Measurements from ENCODE around the gene FBLN2.

Gene FBLN2

GRCh38 chr3:13600950-13601691 is 52.2 kb downstream of the FBLN2 start:
- DNase-seq (ENCODE audit: low read depth, low spot score) = no peak

GRCh38 chr3:13601692-13602080 is 52.8 kb downstream of the FBLN2 start:
- no peak for DNase-seq (ENCODE audit: low read depth, low spot score)

- no peak for DNase-seq (ENCODE audit: low read depth, low spot score)
Measured at GRCh38 chr3:13605555-13605954, 56.6 kb downstream of the FBLN2 start.

DNA sequence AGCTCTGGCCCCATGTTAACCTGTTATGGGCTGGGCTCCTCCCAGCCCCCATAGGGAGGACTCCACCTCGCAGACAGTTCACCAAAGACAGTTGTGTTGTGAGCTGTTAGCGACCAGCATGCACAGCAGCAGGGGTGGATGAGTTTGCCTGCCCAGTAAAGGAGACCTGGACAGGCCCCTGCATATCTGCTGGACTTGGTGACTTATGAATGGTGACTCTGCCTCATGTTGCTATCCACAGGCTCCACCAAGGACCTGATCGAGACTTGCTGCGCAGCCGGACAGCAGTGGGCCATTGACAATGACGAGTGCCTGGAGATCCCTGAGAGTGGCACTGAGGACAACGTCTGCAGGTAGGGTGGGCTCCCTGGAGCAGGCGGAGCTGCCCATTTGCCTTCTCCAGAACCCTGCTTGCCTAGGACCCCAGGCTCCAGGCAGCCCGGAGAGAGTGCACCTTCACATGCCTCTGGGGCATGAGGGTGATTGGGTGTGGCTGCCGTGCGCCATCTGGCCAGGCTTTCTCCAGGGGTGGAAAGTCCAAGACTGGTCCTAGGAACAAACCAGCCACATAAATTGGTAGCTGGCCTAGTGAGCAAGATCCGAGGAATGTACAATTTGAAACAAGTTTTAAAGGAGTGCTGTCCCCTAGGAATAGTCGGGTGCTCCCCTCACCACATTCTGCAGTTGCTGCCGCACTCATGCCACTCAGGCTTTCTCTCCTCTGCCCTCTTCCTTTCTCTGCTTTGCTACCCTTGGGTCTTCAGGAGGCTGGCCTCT is 59.1 kb downstream of the FBLN2 start:
- no peak for DNase-seq (ENCODE audit: low read depth, low spot score)

GRCh38 chr3:13608969-13609725 is 60.2 kb downstream of the FBLN2 start:
- DNase-seq (ENCODE audit: low read depth, low spot score) = no peak

GRCh38 chr3:13610006-13610570 is 61.2 kb downstream of the FBLN2 start:
- DNase-seq (ENCODE audit: low read depth, low spot score) = no peak

DNA sequence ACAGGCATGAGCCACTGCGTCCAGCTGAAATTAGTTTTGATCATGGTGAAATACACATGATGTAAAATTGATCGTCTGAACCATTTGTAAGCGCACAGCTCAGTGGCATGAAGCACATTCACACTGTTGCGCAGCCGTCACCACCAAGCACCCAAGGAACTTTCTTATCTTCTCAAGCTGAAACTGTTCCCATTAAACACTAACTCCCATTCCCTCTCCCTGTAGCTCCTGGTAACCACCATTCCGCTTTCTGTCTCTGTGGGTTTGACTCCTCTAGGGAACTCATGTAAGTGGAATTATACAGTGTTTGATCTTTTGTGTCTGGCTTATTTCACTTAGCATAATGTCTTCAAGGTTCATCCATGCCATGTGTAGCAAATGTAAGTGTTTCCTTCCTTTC is 62.3 kb downstream of the FBLN2 start:
- DNase-seq (ENCODE audit: low read depth, low spot score) = no peak

- DNase-seq (ENCODE audit: low read depth, low spot score) = no peak
Measured at GRCh38 chr3:13612829-13613228, 63.9 kb downstream of the FBLN2 start.

DNA sequence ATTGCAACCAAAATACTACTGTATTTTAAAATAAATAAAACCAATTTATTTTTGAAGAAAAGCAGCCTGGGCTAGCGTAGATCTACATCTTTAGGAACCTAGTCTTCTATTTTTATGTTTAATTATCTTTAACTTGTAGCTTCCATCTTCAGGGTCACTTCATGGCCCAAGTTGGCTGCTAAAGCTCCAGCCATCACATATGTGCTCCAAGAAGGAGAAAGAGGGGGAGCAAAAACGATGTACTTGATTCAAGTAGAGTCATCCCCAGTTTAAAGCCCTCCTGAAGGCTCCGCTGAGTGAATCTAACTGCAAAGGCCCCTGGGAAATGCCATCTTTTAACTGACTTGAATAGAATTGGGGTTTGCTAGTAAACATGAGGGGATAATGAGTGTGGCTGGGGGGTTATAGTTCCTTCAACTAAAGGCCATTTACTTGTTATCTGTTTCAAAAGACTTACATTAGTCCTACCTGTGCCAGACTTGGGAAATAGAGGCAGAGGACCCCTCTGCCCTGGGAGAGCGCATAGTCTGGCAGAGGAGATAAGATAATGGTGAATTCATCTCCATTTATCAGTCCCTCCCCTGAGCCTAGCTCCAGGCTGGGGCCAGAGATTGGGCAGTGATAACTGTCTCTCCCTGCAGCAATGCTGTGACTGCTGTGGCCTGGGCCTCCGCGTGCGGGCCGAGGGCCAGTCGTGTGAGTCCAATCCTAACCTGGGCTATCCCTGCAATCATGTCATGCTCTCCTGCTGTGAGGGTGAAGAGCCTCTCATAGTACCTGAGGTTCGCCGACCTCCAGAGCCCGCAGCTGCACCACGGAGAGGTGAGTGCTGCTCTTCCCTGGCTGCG is 64.6 kb downstream of the FBLN2 start:
- DNase-seq (ENCODE audit: low read depth, low spot score) = no peak

DNA sequence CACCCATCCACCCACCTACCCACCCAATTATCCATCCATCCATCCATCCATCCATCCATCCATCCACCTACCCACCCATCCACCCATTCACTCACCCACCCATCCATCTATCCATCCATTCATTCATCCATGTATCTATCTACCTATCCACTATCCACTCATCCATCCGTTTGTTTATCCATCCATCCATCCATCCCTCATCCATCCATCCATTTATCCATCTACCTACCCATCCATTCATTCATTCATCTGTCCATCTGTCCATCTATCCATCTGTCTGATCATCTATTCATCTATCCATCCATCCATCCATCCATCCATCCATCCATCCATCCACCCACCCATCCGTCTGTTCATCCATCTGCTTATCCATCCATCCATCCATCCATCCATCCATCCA is 65.7 kb downstream of the FBLN2 start:
- DNase-seq (ENCODE audit: low read depth, low spot score) = no peak

GRCh38 chr3:13615019-13615528 is 66.1 kb downstream of the FBLN2 start:
- DNase-seq (ENCODE audit: low read depth, low spot score) = no peak

DNA sequence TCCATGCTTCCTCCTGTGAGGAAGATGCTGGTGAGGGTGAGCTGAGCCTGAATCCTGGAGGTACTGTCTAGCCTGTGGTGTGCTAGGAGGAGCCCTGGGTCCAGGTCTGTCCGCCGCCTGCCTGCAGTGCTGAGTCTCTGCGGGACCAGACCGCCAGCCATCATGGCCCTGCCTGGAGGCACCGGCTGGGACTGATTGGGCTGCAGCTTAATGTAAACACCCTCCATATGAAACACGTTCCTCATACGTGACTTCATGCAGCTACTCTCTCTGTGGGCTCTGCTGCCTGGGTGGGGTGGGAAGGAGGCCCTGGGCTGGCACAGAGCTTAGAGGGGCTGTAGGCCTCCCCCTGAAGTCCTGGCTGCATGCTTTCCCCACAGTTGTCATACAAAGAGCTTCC is 67.4 kb downstream of the FBLN2 start:
- DNase-seq (ENCODE audit: low read depth, low spot score) = no peak

GRCh38 chr3:13617097-13617738 is 68.3 kb downstream of the FBLN2 start:
- DNase-seq (ENCODE audit: low read depth, low spot score) = no peak

GRCh38 chr3:13617981-13618380 is 69.1 kb downstream of the FBLN2 start:
- DNase-seq (ENCODE audit: low read depth, low spot score) = no peak

GRCh38 chr3:13618836-13619235 is 69.9 kb downstream of the FBLN2 start:
- no peak for DNase-seq (ENCODE audit: low read depth, low spot score)

DNA sequence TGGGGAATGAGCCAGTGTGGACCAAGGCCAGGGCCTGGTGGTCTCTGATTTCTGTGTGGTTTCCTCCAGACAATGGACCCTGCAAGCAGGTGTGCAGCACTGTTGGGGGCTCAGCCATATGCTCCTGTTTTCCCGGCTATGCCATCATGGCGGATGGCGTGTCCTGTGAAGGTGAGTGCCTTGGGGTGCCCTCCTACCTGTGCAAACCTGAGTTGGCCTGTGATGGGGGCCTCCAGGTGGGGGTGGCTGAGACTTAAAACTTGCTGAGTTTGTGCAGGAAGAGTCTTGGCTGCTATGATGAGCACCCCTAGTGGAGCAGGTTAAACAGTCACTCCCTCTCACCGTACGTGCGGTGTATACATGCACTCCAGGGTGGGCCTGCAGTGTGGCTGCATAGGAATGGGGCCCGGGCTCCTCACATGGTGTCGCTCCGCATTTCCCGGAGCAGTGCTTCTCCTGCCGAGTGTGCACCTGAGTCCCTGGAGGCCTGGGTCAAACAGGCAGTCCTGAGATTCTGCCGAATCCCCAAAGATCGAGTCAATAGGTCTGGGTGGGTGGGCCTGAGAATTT is 70.8 kb downstream of the FBLN2 start:
- DNase-seq (ENCODE audit: low read depth, low spot score) = no peak

GRCh38 chr3:13620281-13620680 is 71.4 kb downstream of the FBLN2 start:
- no peak for DNase-seq (ENCODE audit: low read depth, low spot score)

DNA sequence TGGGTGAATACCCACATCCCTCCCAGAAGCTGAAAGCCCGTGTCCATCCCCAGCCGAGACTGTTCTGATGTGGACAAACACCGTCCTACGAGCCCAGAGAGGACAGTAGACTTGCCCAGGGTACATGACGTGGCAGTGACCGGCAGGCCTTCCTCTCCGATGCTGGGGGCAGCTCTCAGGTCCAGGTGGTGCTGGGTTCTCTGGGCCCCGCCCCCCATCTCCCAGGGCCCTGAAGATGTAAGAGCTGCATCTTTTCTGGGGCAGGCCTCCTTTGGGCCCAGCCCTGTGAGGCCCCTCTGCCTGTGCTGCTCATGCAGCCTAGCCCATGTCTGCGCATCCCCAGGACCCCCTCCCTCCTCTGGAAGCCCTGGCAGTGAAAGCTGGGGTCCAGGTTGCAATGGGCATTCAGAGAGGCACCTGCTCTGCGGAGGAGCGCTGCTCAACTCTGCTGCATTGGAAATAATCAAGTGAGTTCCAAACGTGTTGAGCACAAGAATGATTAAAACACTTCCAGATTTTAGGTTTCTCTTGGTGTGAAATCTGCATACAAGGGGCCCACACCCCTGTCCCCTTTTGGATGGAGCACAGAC is 71.9 kb downstream of the FBLN2 start:
- DNase-seq (ENCODE audit: low read depth, low spot score) = no peak

GRCh38 chr3:13621381-13622221 is 72.7 kb downstream of the FBLN2 start:
- no peak for DNase-seq (ENCODE audit: low read depth, low spot score)

Data from activated CD4-positive, CD25-positive, alpha-beta regulatory T cell treated with anti-CD3 and anti-CD28 coated beads, Interleukin-2, amount 50 U/mL, for 16 hours (primary cell).